ENCODE data around the gene AP2B1.

AP2B1 gene

GRCh38 chr17:35653619-35654361 is 66.7 kb downstream of the AP2B1 start:
- Histone ChIP-seq H2BK15ac (ENCODE audit: low read depth, poor library complexity, severe bottlenecking) (no peak overlapping the region), H3K27me3 (ENCODE audit: control insufficient read depth in 1 of 2, insufficient read depth in 1 of 2, low read length in 2 of 2) (no peaks in the 10 kb centered on the region), H4K8ac (ENCODE audit: low read length) (no peak overlapping the region), H3K18ac (ENCODE audit: low read depth in 1 of 2, low read length in 2 of 2) (no peak overlapping the region), H2BK120ac (ENCODE audit: low read depth, low read length) (no peak overlapping the region), H3K4ac (ENCODE audit: low read depth in 1 of 2, low read length in 2 of 2) (no peak overlapping the region), H3K36me3 (ENCODE audit: control insufficient read depth in 1 of 2, insufficient read depth in 2 of 2, low read depth in 1 of 2, low read length in 2 of 2) (peaks cover 14 to 71% of the 10 kb centered on the region in 2 experiments), H2BK5ac (ENCODE audit: low read depth, low read length, poor library complexity, severe bottlenecking) (no peak overlapping the region), H3K9ac (ENCODE audit: low read length) (no peak overlapping the region), H3K14ac (ENCODE audit: low read length in 2 of 2) (no peak overlapping the region), H3K23ac (ENCODE audit: low read length in 2 of 2) (no peak overlapping the region), H3K9me3 (ENCODE audit: control insufficient read depth, low read length) (no peaks in the 10 kb centered on the region), H3K4me1 (ENCODE audit: control insufficient read depth, insufficient read depth, low read depth, low read length) (no peaks in the 10 kb centered on the region), H3K27ac (ENCODE audit: low read length, poor library complexity, severe bottlenecking) (no peak overlapping the region), H3K4me3 (ENCODE audit: insufficient read depth in 1 of 2, low read depth in 1 of 2, low read length in 2 of 2) (no peak overlapping the region), H2BK12ac (ENCODE audit: low read length in 2 of 2) (no peak overlapping the region), H4K91ac (ENCODE audit: low read length) (no peak overlapping the region), H2AK5ac (ENCODE audit: low read length, severe bottlenecking) (no peak overlapping the region), H3K79me1 (replicated peaks; ENCODE audit: low read length, poor library complexity, severe bottlenecking) (peaks cover 16% of the 10 kb centered on the region), H2AFZ (ENCODE audit: low read depth, low read length) (no peak overlapping the region), H3K4me2 (ENCODE audit: low read length, poor library complexity, severe bottlenecking) (no peak overlapping the region)
- DNase-seq = no peak
- 98% methylated on average over 10 of the region's 12 CpGs for WGBS

- Histone ChIP-seq H3K4me1 (ENCODE audit: control insufficient read depth, insufficient read depth, low read depth, low read length) (no peaks in the 10 kb centered on the region), H3K23ac (ENCODE audit: low read length in 2 of 2) (no peak overlapping the region), H3K4me3 (ENCODE audit: insufficient read depth in 1 of 2, low read depth in 1 of 2, low read length in 2 of 2) (no peak overlapping the region), H3K36me3 (ENCODE audit: control insufficient read depth in 1 of 2, insufficient read depth in 2 of 2, low read depth in 1 of 2, low read length in 2 of 2) (peaks cover 13 to 77% of the 10 kb centered on the region in 2 experiments), H3K79me1 (replicated peaks; ENCODE audit: low read length, poor library complexity, severe bottlenecking) (peaks cover 15% of the 10 kb centered on the region), H3K4me2 (ENCODE audit: low read length, poor library complexity, severe bottlenecking) (no peak overlapping the region), H2BK120ac (ENCODE audit: low read depth, low read length) (no peak overlapping the region), H2AFZ (ENCODE audit: low read depth, low read length) (no peak overlapping the region), H2BK15ac (ENCODE audit: low read depth, poor library complexity, severe bottlenecking) (no peak overlapping the region), H3K14ac (ENCODE audit: low read length in 2 of 2) (no peak overlapping the region), H3K27me3 (ENCODE audit: control insufficient read depth in 1 of 2, insufficient read depth in 1 of 2, low read length in 2 of 2) (no peaks in the 10 kb centered on the region), H2BK12ac (ENCODE audit: low read length in 2 of 2) (no peak overlapping the region), H2BK5ac (ENCODE audit: low read depth, low read length, poor library complexity, severe bottlenecking) (no peak overlapping the region), H3K18ac (ENCODE audit: low read depth in 1 of 2, low read length in 2 of 2) (no peak overlapping the region), H4K91ac (ENCODE audit: low read length) (no peak overlapping the region), H4K8ac (ENCODE audit: low read length) (no peak overlapping the region), H3K9ac (ENCODE audit: low read length) (no peak overlapping the region), H3K9me3 (ENCODE audit: control insufficient read depth, low read length) (no peaks in the 10 kb centered on the region), H3K4ac (ENCODE audit: low read depth in 1 of 2, low read length in 2 of 2) (no peak overlapping the region), H3K27ac (ENCODE audit: low read length, poor library complexity, severe bottlenecking) (no peak overlapping the region), H2AK5ac (ENCODE audit: low read length, severe bottlenecking) (no peak overlapping the region)
- no CpG with 5 or more reads among the region's 1 CpG for WGBS
- DNase-seq = no peak
Measured at GRCh38 chr17:35655303-35655702, 68.2 kb downstream of the AP2B1 start.

GRCh38 chr17:35660902-35661301 is 73.8 kb downstream of the AP2B1 start:
- DNase-seq = peak; percentile 18

GRCh38 chr17:35664685-35665084 is 77.6 kb downstream of the AP2B1 start:
- Histone ChIP-seq H4K8ac (ENCODE audit: low read length) (no peak overlapping the region), H3K27me3 (ENCODE audit: control insufficient read depth in 1 of 2, insufficient read depth in 1 of 2, low read length in 2 of 2) (no peaks in the 10 kb centered on the region), H2AFZ (ENCODE audit: low read depth, low read length) (no peak overlapping the region), H2BK15ac (ENCODE audit: low read depth, poor library complexity, severe bottlenecking) (no peak overlapping the region), H3K36me3 (ENCODE audit: control insufficient read depth in 1 of 2, insufficient read depth in 2 of 2, low read depth in 1 of 2, low read length in 2 of 2) (peaks cover 6 to 57% of the 10 kb centered on the region in 2 experiments), H3K9ac (ENCODE audit: low read length) (no peak overlapping the region), H3K4me1 (ENCODE audit: control insufficient read depth, insufficient read depth, low read depth, low read length) (no peaks in the 10 kb centered on the region), H3K14ac (ENCODE audit: low read length in 2 of 2) (no peak overlapping the region), H3K79me1 (replicated peaks; ENCODE audit: low read length, poor library complexity, severe bottlenecking) (peaks cover 18% of the 10 kb centered on the region), H4K91ac (ENCODE audit: low read length) (no peak overlapping the region), H3K4ac (ENCODE audit: low read depth in 1 of 2, low read length in 2 of 2) (no peak overlapping the region), H2BK120ac (ENCODE audit: low read depth, low read length) (no peak overlapping the region), H3K9me3 (ENCODE audit: control insufficient read depth, low read length) (no peaks in the 10 kb centered on the region), H3K4me2 (ENCODE audit: low read length, poor library complexity, severe bottlenecking) (no peak overlapping the region), H2AK5ac (ENCODE audit: low read length, severe bottlenecking) (no peak overlapping the region), H3K23ac (ENCODE audit: low read length in 2 of 2) (no peak overlapping the region), H2BK5ac (ENCODE audit: low read depth, low read length, poor library complexity, severe bottlenecking) (no peak overlapping the region), H3K4me3 (ENCODE audit: insufficient read depth in 1 of 2, low read depth in 1 of 2, low read length in 2 of 2) (no peak overlapping the region), H2BK12ac (ENCODE audit: low read length in 2 of 2) (no peak overlapping the region), H3K18ac (ENCODE audit: low read depth in 1 of 2, low read length in 2 of 2) (no peak overlapping the region), H3K27ac (ENCODE audit: low read length, poor library complexity, severe bottlenecking) (no peak overlapping the region)
- DNase-seq = no peak
- WGBS = 88% methylated on average over 3 of the region's 5 CpGs

More at GRCh38 chr17:35660902-35661301, 73.8 kb downstream of the AP2B1 start:
- Histone ChIP-seq H3K36me3 (ENCODE audit: control insufficient read depth in 1 of 2, insufficient read depth in 2 of 2, low read depth in 1 of 2, low read length in 2 of 2) (peaks cover 8 to 83% of the 10 kb centered on the region in 2 experiments), H3K18ac (ENCODE audit: low read depth in 1 of 2, low read length in 2 of 2) (no peak overlapping the region), H4K91ac (ENCODE audit: low read length) (no peak overlapping the region), H3K4me1 (ENCODE audit: control insufficient read depth, insufficient read depth, low read depth, low read length) (no peaks in the 10 kb centered on the region), H3K27me3 (ENCODE audit: control insufficient read depth in 1 of 2, insufficient read depth in 1 of 2, low read length in 2 of 2) (no peaks in the 10 kb centered on the region), H3K14ac (ENCODE audit: low read length in 2 of 2) (no peak overlapping the region), H3K27ac (ENCODE audit: low read length, poor library complexity, severe bottlenecking) (no peak overlapping the region), H2BK120ac (ENCODE audit: low read depth, low read length) (no peak overlapping the region), H4K8ac (ENCODE audit: low read length) (no peak overlapping the region), H3K4me2 (ENCODE audit: low read length, poor library complexity, severe bottlenecking) (no peak overlapping the region), H3K4me3 (ENCODE audit: insufficient read depth in 1 of 2, low read depth in 1 of 2, low read length in 2 of 2) (no peak overlapping the region), H2BK12ac (ENCODE audit: low read length in 2 of 2) (no peak overlapping the region), H3K4ac (ENCODE audit: low read depth in 1 of 2, low read length in 2 of 2) (no peak overlapping the region), H3K79me1 (replicated peaks; ENCODE audit: low read length, poor library complexity, severe bottlenecking) (peaks cover 16% of the 10 kb centered on the region), H2BK15ac (ENCODE audit: low read depth, poor library complexity, severe bottlenecking) (no peak overlapping the region), H2AFZ (ENCODE audit: low read depth, low read length) (no peak overlapping the region), H2BK5ac (ENCODE audit: low read depth, low read length, poor library complexity, severe bottlenecking) (no peak overlapping the region), H3K23ac (ENCODE audit: low read length in 2 of 2) (no peak overlapping the region), H3K9me3 (ENCODE audit: control insufficient read depth, low read length) (no peaks in the 10 kb centered on the region), H3K9ac (ENCODE audit: low read length) (no peak overlapping the region), H2AK5ac (ENCODE audit: low read length, severe bottlenecking) (no peak overlapping the region)
- WGBS = no CpG with 5 or more reads among the region's 1 CpG
